Gastroesophageal sphincter (tissue), 3 donors: ENCODE measurements around the gene RAB4A.

Source experiments
- CTCF ChIP-seq, 4 experiments: fragments of 200-600 bp in 2 of 4; fragments of 450-650 bp in 2 of 4; sonication (generic) in 1 of 4; IDR thresholded peaks; one replicate each; pipeline ENCODE4 v1.5.1; 2017 to 2019; ENCODE audit warnings: antibody characterized with exemption in 4 of 4, mild to moderate bottlenecking in 2 of 4, moderate library complexity in 2 of 4
- EP300 ChIP-seq: sonication (generic); formaldehyde crosslinking; IDR thresholded peaks from one replicate; pipeline ENCODE4 v1.6.1; 2017; ENCODE audit warnings: antibody characterized with exemption, mild to moderate bottlenecking
- POLR2A ChIP-seq, 2 donors: fragments of 450-650 bp; IDR thresholded peaks; one replicate each; pipeline ENCODE4 v1.6.1; 2017; ENCODE audit warnings: antibody characterized with exemption in 2 of 2, mild to moderate bottlenecking in 2 of 2, moderate library complexity in 1 of 2

GRCh38 chr1:229241390-229241789 is 29.5 kb upstream of the RAB4A start:
- TF ChIP-seq CTCF (IDR thresholded peaks at IDR 0.05): no peak
- no peak for TF ChIP-seq POLR2A (IDR thresholded peaks at IDR 0.05)
- no peak for TF ChIP-seq EP300
